GM13977 (cell line): ENCODE measurements around the gene SMIM24.
"Not testable (repeated sequence)": the region's sequence is repeated elsewhere in the genome, so short reads cannot be mapped to it uniquely, and the experiment has no call there.

ENCODE experiments used
- DNase-seq: peaks from one replicate; pipeline ENCODE4 v3.0.0; 2012; ENCODE audit warnings: low spot score
- in situ Hi-C: fragments of 300-500 bp; cut with MboI; formaldehyde crosslinking; loops from one replicate; pipeline ENCODE4 v1.12.0; 2022; ENCODE audit warnings: low sequenced_read_pairs, low pct_unique_long_range_greater_than_20kb, mixed read lengths, inconsistent platforms; ENCODE audit not compliant: unreplicated experiment
- TF ChIP-seq, protein P1 (sequence below): IDR thresholded peaks from 2 replicates; pipeline ENCODE4 v1.5.1; 2012; ENCODE audit warnings: mild to moderate bottlenecking, control low read depth; ENCODE audit not compliant: insufficient read depth; ENCODE audit errors: extremely low read depth, missing control alignments

SMIM24 gene

GRCh38 chr19:3455960-3456601, 24.2 kb downstream of the SMIM24 start:
- DNase-seq: no peak
- TF ChIP-seq, protein P1, sequence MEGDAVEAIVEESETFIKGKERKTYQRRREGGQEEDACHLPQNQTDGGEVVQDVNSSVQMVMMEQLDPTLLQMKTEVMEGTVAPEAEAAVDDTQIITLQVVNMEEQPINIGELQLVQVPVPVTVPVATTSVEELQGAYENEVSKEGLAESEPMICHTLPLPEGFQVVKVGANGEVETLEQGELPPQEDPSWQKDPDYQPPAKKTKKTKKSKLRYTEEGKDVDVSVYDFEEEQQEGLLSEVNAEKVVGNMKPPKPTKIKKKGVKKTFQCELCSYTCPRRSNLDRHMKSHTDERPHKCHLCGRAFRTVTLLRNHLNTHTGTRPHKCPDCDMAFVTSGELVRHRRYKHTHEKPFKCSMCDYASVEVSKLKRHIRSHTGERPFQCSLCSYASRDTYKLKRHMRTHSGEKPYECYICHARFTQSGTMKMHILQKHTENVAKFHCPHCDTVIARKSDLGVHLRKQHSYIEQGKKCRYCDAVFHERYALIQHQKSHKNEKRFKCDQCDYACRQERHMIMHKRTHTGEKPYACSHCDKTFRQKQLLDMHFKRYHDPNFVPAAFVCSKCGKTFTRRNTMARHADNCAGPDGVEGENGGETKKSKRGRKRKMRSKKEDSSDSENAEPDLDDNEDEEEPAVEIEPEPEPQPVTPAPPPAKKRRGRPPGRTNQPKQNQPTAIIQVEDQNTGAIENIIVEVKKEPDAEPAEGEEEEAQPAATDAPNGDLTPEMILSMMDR: no peak
- in situ Hi-C loops: no loop called here

GRCh38 chr19:3455393-3455955, 24.9 kb downstream of the SMIM24 start:
- no peak for DNase-seq
- in situ Hi-C loops: no loop called here

DNA sequence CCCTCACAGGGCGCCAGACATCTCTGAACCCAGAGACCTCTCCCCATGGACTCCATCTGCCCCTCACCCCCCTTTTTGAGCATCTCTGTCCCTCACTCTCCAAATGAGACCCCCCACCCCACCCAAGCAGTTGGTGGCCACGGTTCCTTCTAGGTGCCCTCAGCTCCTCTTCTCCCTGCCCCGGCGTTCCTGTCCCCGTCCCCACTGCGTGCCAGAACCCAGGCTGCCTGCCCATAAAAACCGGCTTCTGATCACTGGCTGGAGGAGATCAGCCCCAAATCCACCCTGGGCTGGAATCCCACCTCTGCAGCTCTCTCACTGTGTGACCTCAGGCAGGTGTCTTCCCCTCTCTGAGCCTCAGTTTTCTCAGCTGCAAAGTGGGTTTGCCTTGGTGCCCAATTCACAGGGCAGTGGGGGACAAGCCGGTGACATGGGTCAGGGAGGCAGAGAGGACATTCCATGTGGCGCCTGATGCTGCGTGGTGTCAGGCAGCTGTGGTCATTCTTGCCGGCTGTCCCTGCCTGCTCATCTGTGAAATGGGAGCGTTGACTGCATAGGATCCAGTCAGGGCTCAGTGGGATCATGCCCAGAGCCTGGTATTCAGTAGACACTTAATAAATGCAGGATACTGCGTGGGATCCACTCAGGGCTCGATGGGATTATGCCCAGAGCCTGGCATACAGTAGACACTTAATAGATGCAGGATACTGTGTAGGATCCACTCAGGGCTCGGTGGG, 25.5 kb downstream of the SMIM24 start:
- in situ Hi-C loops: no loop called here
- TF ChIP-seq, protein P1: no peak
- no peak for DNase-seq

More at GRCh38 chr19:3455393-3455955, 24.9 kb downstream of the SMIM24 start:
- TF ChIP-seq, protein P1: no peak

GRCh38 chr19:3453840-3454239, 26.5 kb downstream of the SMIM24 start:
- in situ Hi-C loops: no loop called here
- TF ChIP-seq, protein P1: no peak
- DNase-seq: no peak

DNA sequence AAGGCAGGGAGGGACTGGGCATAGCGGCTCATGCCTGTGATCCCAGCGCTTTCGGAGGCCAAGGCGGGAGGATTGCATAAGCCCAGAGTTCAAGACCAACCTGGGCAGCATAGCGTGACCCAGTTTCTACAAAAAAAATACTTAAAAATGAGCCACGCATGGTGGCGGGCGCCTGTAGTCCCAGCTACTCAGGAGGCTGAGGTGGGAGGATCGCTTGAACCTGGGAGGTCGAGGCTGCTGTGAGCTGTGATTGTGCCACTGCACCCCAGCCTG, 27.4 kb downstream of the SMIM24 start:
- in situ Hi-C loops, DNase-seq: not testable (repeated sequence)

- in situ Hi-C loops: no loop called here
- no peak for DNase-seq
- TF ChIP-seq, protein P1: no peak
These were observed 28.0 kb downstream of the SMIM24 start for GRCh38 chr19:3452171-3452941.
